ENCODE results near the gene LCOR.
"Not testable (repeated sequence)": the region's sequence is repeated elsewhere in the genome, so short reads cannot be mapped to it uniquely, and the experiment has no call there.

LCOR gene

GRCh38 chr10:96831867-96832720 is at the start of gene LCOR:
Gene LCOR, plus strand, starts transcription at chr10:96832298. Its CDS starts 116,760 bp downstream, at chr10:96949058.
- peak; percentile 73 for DNase-seq

GRCh38 chr10:96784253-96784652 is 47.8 kb upstream of the LCOR start:
- no peak for DNase-seq

DNA sequence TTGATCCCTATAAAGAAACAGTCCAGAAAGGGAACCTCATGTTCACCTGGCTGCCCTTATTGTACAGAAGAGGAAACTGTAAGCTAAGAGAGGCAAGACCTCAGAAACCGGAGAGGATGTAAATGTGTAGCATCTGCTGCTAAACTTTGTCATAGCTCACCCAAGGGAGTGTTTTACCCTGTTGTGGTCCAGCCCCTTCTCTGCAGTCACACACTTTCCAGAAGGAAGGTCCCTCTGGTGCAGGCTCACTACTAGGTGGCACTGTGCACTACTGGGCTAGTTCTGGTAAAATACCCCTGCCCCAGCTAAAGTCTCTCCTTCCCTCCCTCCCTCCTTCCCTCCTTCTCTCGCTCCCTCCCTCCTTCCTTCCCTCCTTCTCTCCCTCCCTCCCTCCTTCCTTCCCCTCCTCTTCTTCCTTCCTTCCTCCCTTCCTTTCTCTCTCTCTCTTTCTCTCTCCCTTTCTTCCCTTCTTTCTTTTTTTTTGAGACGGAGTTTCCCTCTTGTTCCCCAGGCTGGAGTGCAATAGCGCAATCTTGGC is 42.5 kb upstream of the LCOR start:
- no peak for DNase-seq

GRCh38 chr10:96791902-96792301 is 40.2 kb upstream of the LCOR start:
- no peak for DNase-seq

GRCh38 chr10:96794836-96795733 is 37.0 kb upstream of the LCOR start:
- no peak for DNase-seq

GRCh38 chr10:96797485-96797884 is 34.6 kb upstream of the LCOR start:
- DNase-seq, result no peak

DNA sequence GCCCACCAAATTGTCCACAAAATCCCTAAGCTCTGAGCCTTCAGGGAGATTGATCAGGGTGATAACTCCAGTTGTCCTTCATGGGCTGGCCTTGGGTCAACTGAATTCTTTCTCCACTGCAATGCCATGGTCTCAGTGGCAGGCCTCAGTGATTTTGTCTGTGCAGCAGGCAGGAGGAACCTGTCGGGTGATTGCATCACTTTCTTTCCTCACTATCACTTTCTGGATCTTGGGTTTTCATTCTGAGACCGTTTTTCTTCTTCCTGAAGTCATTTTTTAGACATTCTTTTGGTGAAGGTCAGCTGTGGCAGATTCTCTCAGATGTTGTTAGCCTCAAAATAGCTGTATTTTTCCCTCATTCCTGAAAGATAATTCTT is 28.8 kb upstream of the LCOR start:
- DNase-seq, result no peak

DNA sequence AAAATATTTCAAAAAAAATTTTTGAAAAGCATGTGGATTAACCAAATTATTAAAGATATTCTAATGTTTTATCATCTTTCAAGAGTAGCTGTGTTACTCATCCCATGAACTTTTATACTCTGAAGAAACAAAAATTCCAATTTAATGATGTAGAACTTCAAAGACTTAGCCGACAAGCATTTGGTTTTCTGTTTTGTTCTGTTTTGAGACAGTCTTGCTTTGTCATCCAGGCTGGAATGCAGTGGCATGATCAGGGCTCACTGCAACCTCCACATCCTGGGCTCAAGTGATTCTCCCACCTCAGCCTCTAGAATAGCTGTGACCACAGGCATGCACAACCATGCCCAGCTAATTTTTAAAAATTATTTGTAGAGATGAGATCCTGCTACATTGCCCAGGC is 17.8 kb upstream of the LCOR start:
- DNase-seq, result no peak

DNA sequence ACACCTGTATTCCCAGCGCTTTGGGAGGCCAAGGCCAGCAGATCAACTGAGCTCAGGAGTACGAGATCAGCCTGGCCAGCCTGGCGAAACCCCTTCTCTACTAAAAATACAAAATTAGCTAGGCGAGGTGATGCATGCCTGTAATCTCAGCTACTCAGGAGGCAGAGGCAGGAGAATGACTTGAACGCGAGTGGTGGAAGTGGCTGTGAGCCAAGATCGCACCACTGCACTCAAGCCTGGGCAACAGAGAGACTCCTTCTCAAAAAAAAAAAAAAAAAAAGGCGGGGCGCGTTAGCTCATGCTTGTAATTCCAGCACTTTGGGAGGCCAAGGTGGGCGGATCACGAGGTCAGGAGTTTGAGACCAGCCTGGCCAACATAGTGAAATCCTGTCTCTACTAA is 13.1 kb upstream of the LCOR start:
- DNase-seq, result not testable (repeated sequence)

- no peak for DNase-seq
Measured at GRCh38 chr10:96820765-96821164, 11.3 kb upstream of the LCOR start.

GRCh38 chr10:96826438-96826837 is 5.7 kb upstream of the LCOR start:
- no peak for DNase-seq

DNA sequence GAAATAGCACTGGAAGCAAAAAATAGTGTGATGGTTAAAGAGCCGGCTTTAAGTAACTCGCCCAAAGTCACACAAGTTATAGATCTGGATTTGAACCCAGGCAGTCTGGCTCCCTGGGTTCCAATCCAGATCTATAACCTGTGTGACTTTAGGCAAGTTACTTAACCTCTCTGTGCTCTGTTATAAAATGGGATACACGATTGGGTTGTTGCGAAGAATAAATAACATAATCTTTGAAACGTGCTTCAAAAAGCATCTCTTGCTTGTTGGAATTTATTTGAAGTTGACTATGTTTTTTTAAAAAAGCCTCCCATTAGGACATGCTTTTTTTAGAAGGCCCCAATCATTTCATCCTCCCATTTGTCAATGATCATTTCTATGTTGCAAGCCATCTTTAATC is 3.5 kb upstream of the LCOR start:
- DNase-seq, result no peak

DNA sequence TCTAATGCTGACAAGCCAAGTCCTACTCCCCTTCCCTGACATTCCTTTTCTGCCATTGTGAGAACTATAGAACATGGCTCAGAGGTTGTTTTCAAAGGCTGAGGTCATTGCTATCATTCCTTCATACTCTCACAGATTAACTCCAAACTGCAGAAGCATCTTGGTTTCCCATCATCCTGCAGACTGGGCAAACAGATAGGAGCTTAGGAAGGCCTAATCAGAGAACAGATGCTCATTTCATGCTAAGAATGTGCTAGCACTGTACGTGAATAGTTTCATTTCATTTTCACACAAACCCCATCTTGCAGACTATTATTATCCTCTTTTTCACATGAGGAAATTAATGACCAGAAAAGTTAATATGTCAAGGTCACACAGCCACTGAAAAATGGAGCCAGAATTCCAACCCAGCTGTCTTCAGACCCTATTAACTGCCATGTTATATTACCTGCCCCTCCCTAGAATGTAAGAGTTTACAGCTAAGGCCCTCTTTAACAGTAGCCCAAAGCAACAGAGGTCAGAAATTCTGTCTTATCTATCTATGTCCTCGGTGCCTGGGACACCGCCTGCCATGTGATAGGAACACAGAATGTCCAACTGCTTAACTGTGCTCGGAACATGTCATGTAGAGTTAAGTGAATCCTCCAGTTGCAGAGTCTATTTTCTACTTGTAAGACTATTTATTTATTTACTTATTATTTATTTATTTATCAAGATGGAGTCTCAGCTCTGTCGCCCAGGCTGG is 2.9 kb upstream of the LCOR start:
- no peak for DNase-seq

GRCh38 chr10:96830511-96831199 is 1.4 kb upstream of the LCOR start:
- peak; percentile 68 for DNase-seq

DNA sequence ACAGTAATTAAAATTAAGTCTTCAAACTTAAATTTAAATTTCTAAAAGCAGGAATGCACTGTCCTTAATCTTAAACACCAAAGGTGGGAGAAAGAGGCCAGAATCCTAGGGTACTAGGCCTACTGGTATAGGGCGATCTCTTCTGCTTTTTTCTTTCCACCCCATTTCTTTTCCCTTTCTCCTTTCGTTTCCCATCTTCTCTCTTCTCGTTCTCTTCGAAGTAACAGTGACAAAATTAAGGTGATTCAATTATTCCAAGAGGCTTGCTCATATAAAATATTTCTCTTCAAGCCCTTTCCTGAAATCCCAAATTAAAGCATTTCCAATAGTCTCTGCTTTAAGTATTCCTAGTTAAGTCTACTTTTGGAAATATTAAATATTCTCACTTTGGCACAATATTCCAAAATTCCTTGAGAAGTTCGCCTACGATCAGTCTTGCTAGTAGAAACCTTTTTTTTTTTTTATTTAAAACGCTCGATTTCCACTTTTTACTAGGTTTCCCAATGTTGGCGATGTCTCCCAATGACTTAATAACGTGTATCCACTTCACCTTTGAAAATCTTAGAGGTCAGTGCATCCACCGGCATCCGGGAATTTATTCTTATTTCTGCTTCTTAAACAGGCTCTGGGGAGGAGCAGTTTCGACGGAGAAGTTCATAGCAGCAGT is 765 bp upstream of the LCOR start:
- no peak for DNase-seq

DNA sequence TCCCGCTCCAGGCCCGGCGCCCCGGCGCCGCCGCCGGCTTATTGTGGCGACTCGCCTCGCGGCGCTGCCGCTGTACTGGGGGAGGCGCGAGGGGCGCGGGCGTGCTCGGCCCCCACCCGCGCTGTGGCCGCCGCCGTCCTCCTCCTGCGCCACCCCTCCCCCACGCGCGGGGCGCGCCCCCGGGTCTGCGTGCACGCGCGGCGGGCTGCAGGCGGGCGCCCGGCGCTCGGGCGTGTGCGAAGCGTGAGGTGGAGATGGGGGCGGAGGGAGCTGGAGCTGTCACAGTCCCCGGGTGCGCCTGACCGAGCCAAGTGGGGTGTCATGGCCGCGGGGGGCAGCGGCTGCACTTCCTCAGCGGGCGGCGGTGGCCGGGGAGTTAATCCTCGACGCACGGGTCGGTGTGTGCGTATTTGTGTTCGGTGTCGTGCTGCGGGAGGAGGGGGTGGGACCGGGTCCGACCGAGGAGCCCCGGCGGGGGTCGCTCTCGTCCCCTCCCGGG is 672 bp downstream of the LCOR start:
- peak; percentile 66 for DNase-seq

DNA sequence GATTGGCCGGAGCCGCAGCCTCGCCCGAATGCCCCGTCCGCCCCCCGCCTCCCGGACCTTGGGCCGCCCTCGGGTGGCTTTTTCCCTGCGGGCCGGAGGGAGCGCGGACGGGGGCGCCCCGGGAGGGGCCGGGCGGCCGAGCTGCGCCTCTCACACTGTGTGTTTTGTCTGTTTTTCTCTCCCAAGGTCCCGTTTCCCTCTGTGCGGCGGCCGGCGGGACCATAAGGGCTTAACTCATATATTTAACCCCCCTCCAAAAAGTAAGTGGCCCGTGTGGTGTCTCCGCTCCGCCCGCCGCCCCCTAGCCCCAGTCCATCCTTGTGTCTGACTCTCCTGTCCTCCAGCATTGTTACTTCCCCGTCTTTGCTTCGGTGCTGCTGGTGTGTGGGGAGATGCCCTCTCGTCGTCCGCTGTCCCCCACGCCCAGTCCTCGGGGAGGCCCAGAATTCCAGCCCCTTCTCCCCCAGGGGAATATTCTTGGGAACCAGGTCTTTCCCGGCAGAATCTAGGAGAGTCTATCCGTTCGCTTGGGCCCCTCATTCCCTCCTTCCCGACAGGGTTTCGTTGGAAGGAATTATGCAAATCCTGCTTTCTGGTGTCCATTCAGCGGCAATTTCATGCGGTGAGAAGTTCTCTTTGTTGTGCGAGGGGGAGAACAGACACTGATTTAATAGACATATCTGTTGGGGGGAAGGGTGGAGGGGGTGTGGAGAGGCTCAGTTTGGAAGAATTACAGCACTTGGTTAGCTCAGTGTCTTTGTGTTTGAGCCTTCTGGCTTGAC is 1.3 kb downstream of the LCOR start:
- peak; percentile 21 for DNase-seq

- DNase-seq, result no peak
Measured at GRCh38 chr10:96834120-96834519, 2.0 kb downstream of the LCOR start.

DNA sequence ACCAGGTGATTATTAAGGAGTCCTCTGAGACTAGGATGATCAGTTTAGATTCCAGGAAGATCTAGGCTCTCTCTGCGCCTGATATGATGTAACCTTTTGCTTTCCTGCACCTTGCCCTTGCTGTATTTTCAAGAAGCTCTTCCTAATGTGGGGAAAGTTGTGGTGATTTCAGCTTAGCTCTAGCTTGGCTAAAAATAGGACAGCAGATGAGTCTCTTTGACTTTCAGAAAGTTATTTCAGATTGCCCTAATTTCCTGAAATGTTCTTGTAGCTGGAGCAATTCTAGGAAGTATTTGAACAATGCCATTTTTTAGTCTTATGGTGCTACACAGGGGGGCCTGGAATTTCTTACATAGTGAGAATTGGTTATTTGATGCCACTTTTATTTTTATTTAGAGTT is 3.8 kb downstream of the LCOR start:
- DNase-seq, result no peak

GRCh38 chr10:96838529-96838928 is 6.4 kb downstream of the LCOR start:
- DNase-seq, result no peak
